Fibroblast of the conjunctiva (primary cell): ENCODE results near the gene ANKRD30A.
"Not testable (repeated sequence)": the region's sequence is repeated elsewhere in the genome, so short reads cannot be mapped to it uniquely, and the experiment has no call there.

ENCODE experiments used
- DNase-seq: peaks from one replicate; pipeline ENCODE4 v3.0.0-alpha.2; 2010; ENCODE audit warnings: low read depth

Gene ANKRD30A

GRCh38 chr10:37255837-37256236 lies 130.4 kb downstream of the ANKRD30A start:
- not testable (repeated sequence) for DNase-seq

- DNase-seq, result no peak
These were observed 137.9 kb downstream of the ANKRD30A start for GRCh38 chr10:37263304-37263703.

- no peak for DNase-seq
These were observed 142.9 kb downstream of the ANKRD30A start for GRCh38 chr10:37268266-37268665.

- no peak for DNase-seq
These were observed 144.3 kb downstream of the ANKRD30A start for GRCh38 chr10:37269554-37270256.

- no peak for DNase-seq
These were observed 149.9 kb downstream of the ANKRD30A start for GRCh38 chr10:37275216-37275777.

GRCh38 chr10:37285063-37285462 lies 159.7 kb downstream of the ANKRD30A start:
- no peak for DNase-seq

GRCh38 chr10:37289833-37290464 lies 164.6 kb downstream of the ANKRD30A start:
- DNase-seq, result no peak

- no peak for DNase-seq
These were observed 175.9 kb downstream of the ANKRD30A start for GRCh38 chr10:37301271-37301670.

GRCh38 chr10:37304036-37304435 lies 178.6 kb downstream of the ANKRD30A start:
- DNase-seq, result no peak

- DNase-seq, result no peak
These were observed 189.0 kb downstream of the ANKRD30A start for GRCh38 chr10:37314350-37314749.

GRCh38 chr10:37314862-37315261 lies 189.5 kb downstream of the ANKRD30A start:
- DNase-seq, result no peak

- DNase-seq, result no peak
These were observed 219.0 kb downstream of the ANKRD30A start for GRCh38 chr10:37344413-37344812.

GRCh38 chr10:37379991-37380390 lies 254.6 kb downstream of the ANKRD30A start:
- no peak for DNase-seq

- no peak for DNase-seq
These were observed 255.9 kb downstream of the ANKRD30A start for GRCh38 chr10:37381271-37381670.

- no peak for DNase-seq
These were observed 259.5 kb downstream of the ANKRD30A start for GRCh38 chr10:37384923-37385322.

- no peak for DNase-seq
These were observed 265.5 kb downstream of the ANKRD30A start for GRCh38 chr10:37390926-37391325.

GRCh38 chr10:37400774-37401173 lies 275.4 kb downstream of the ANKRD30A start:
- DNase-seq, result not testable (repeated sequence)

GRCh38 chr10:37401225-37401624 lies 275.8 kb downstream of the ANKRD30A start:
- DNase-seq, result no peak

GRCh38 chr10:37403776-37404175 lies 278.4 kb downstream of the ANKRD30A start:
- DNase-seq, result no peak
